Measurements from ENCODE around the gene MPZL1.

DNA sequence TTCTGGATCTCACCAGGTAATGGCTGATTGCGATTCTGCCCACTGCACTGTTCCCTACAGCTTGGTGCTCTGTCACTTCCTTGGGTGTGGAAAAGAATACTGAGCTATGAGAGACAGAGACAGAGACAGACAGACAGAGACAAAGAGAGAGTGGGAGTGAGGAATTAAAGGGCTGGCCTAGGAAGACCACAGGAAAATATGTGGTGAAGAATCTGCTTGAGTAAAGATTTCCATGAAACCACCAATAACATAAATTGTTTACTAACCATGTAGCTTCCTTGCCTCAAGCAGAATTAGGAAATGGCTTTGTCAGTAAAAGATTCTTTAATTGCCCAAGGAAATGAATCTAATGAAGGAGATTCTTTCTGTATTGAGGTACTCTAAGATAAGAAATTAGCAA lies 54.4 kb downstream of the MPZL1 start:
- TF ChIP-seq, protein P1, sequence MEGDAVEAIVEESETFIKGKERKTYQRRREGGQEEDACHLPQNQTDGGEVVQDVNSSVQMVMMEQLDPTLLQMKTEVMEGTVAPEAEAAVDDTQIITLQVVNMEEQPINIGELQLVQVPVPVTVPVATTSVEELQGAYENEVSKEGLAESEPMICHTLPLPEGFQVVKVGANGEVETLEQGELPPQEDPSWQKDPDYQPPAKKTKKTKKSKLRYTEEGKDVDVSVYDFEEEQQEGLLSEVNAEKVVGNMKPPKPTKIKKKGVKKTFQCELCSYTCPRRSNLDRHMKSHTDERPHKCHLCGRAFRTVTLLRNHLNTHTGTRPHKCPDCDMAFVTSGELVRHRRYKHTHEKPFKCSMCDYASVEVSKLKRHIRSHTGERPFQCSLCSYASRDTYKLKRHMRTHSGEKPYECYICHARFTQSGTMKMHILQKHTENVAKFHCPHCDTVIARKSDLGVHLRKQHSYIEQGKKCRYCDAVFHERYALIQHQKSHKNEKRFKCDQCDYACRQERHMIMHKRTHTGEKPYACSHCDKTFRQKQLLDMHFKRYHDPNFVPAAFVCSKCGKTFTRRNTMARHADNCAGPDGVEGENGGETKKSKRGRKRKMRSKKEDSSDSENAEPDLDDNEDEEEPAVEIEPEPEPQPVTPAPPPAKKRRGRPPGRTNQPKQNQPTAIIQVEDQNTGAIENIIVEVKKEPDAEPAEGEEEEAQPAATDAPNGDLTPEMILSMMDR (IDR thresholded peaks at IDR 0.05), result no peak
- no peak for TF ChIP-seq POLR2A (IDR thresholded peaks at IDR 0.05)

Data from testis (tissue), 2 donors.